Measurements from ENCODE around the gene PLEKHO2. TPM values are rescaled to one million over a fixed set of nuclear protein-coding genes. Genes with fewer than 3 reads are reported as not detected.
A peak's percentile ranks its signal among the peaks of the same experiment; 100 is the strongest.

Gene PLEKHO2
- total and polyA plus RNA-seq, 9 donors: 11.6 to 18.3 (median 15.2) TPM

GRCh38 chr15:64843991-64844390 is 2.3 kb downstream of the PLEKHO2 start:
- no peak for DNase-seq
- Histone ChIP-seq H3K9me3 (replicated peaks; ENCODE audit: control insufficient read depth, low read depth, low read length) (no peaks in the 10 kb centered on the region), H3K4me1 (ENCODE audit: control insufficient read depth, insufficient read depth, low read length) (peaks cover 53% of the 10 kb centered on the region), H3K27me3 (ENCODE audit: control insufficient read depth, insufficient read depth, low read length) (no peaks in the 10 kb centered on the region), H3K36me3 (ENCODE audit: control insufficient read depth, insufficient read depth, low read length) (peaks cover 18% of the 10 kb centered on the region), H3K4me3 (ENCODE audit: low read length) (peak overlapping the region; percentile 9), H3K27ac (ENCODE audit: low read length) (peak overlapping the region; percentile 86)
- WGBS (ENCODE audit: insufficient coverage): 83% methylated on average over 3 of the region's 4 CpGs

GRCh38 chr15:64844576-64845145 is 2.9 kb downstream of the PLEKHO2 start:
- Histone ChIP-seq H3K4me1 (ENCODE audit: control insufficient read depth, insufficient read depth, low read length) (peaks cover 53% of the 10 kb centered on the region), H3K27ac (ENCODE audit: low read length) (peak overlapping the region; percentile 67), H3K9me3 (replicated peaks; ENCODE audit: control insufficient read depth, low read depth, low read length) (no peaks in the 10 kb centered on the region), H3K27me3 (ENCODE audit: control insufficient read depth, insufficient read depth, low read length) (no peaks in the 10 kb centered on the region), H3K4me3 (ENCODE audit: low read length) (peak overlapping the region; percentile 11), H3K36me3 (ENCODE audit: control insufficient read depth, insufficient read depth, low read length) (peaks cover 22% of the 10 kb centered on the region)
- WGBS (ENCODE audit: insufficient coverage): 20% methylated on average over 1 of the region's 8 CpGs
- no peak for DNase-seq

- Histone ChIP-seq H3K27ac (ENCODE audit: low read length) (peak overlapping the region; percentile 67), H3K36me3 (ENCODE audit: control insufficient read depth, insufficient read depth, low read length) (peaks cover 27% of the 10 kb centered on the region), H3K27me3 (ENCODE audit: control insufficient read depth, insufficient read depth, low read length) (no peaks in the 10 kb centered on the region), H3K9me3 (replicated peaks; ENCODE audit: control insufficient read depth, low read depth, low read length) (no peaks in the 10 kb centered on the region), H3K4me1 (ENCODE audit: control insufficient read depth, insufficient read depth, low read length) (peaks cover 53% of the 10 kb centered on the region), H3K4me3 (ENCODE audit: low read length) (peak overlapping the region; percentile 6)
- DNase-seq: peak; percentile 75
- WGBS (ENCODE audit: insufficient coverage): no CpG with 5 or more reads among the region's 2 CpGs
These were observed 3.5 kb downstream of the PLEKHO2 start for GRCh38 chr15:64845183-64845611.

- peak overlapping the region; percentile 67 for H3K27ac ChIP-seq (ENCODE audit: low read length)
- H3K4me1 ChIP-seq (ENCODE audit: control insufficient read depth, insufficient read depth, low read length): peaks cover 50% of the 10 kb centered on the region
- H3K9me3 ChIP-seq (replicated peaks; ENCODE audit: control insufficient read depth, low read depth, low read length): no peaks in the 10 kb centered on the region
- H3K36me3 ChIP-seq (ENCODE audit: control insufficient read depth, insufficient read depth, low read length): peaks cover 34% of the 10 kb centered on the region
- no peak overlapping the region for H3K4me3 ChIP-seq (ENCODE audit: low read length)
- no peak for DNase-seq
- WGBS (ENCODE audit: insufficient coverage): 83% methylated on average over 1 of the region's 13 CpGs
- no peaks in the 10 kb centered on the region for H3K27me3 ChIP-seq (ENCODE audit: control insufficient read depth, insufficient read depth, low read length)
These were observed 4.3 kb downstream of the PLEKHO2 start for GRCh38 chr15:64845831-64846595.

- Histone ChIP-seq H3K27me3 (ENCODE audit: control insufficient read depth, insufficient read depth, low read length) (no peaks in the 10 kb centered on the region), H3K27ac (ENCODE audit: low read length) (no peak overlapping the region), H3K9me3 (replicated peaks; ENCODE audit: control insufficient read depth, low read depth, low read length) (no peaks in the 10 kb centered on the region), H3K36me3 (ENCODE audit: control insufficient read depth, insufficient read depth, low read length) (peaks cover 44% of the 10 kb centered on the region), H3K4me1 (ENCODE audit: control insufficient read depth, insufficient read depth, low read length) (peaks cover 57% of the 10 kb centered on the region), H3K4me3 (ENCODE audit: low read length) (no peak overlapping the region)
- DNase-seq: no peak
- WGBS (ENCODE audit: insufficient coverage): 63% methylated on average over 2 of the region's 3 CpGs
These were observed 5.3 kb downstream of the PLEKHO2 start for GRCh38 chr15:64847016-64847415.

- DNase-seq: no peak
- Histone ChIP-seq H3K9me3 (replicated peaks; ENCODE audit: control insufficient read depth, low read depth, low read length) (no peaks in the 10 kb centered on the region), H3K4me3 (ENCODE audit: low read length) (no peak overlapping the region), H3K27me3 (ENCODE audit: control insufficient read depth, insufficient read depth, low read length) (no peaks in the 10 kb centered on the region), H3K4me1 (ENCODE audit: control insufficient read depth, insufficient read depth, low read length) (peaks cover 55% of the 10 kb centered on the region), H3K27ac (ENCODE audit: low read length) (no peak overlapping the region), H3K36me3 (ENCODE audit: control insufficient read depth, insufficient read depth, low read length) (peaks cover 46% of the 10 kb centered on the region)
- WGBS (ENCODE audit: insufficient coverage): 75% methylated on average over 2 of the region's 3 CpGs
These were observed 5.7 kb downstream of the PLEKHO2 start for GRCh38 chr15:64847448-64847847.

- no peak overlapping the region for H3K27ac ChIP-seq (ENCODE audit: low read length)
- WGBS (ENCODE audit: insufficient coverage): 73% methylated on average over 6 of the region's 8 CpGs
- peaks cover 49% of the 10 kb centered on the region for H3K4me1 ChIP-seq (ENCODE audit: control insufficient read depth, insufficient read depth, low read length)
- H3K4me3 ChIP-seq (ENCODE audit: low read length): no peak overlapping the region
- peaks cover 46% of the 10 kb centered on the region for H3K36me3 ChIP-seq (ENCODE audit: control insufficient read depth, insufficient read depth, low read length)
- no peaks in the 10 kb centered on the region for H3K27me3 ChIP-seq (ENCODE audit: control insufficient read depth, insufficient read depth, low read length)
- DNase-seq: no peak
- H3K9me3 ChIP-seq (replicated peaks; ENCODE audit: control insufficient read depth, low read depth, low read length): no peaks in the 10 kb centered on the region
These were observed 6.4 kb downstream of the PLEKHO2 start for GRCh38 chr15:64847876-64848716.

- H3K4me1 ChIP-seq (ENCODE audit: control insufficient read depth, insufficient read depth, low read length): peaks cover 46% of the 10 kb centered on the region
- no peaks in the 10 kb centered on the region for H3K9me3 ChIP-seq (replicated peaks; ENCODE audit: control insufficient read depth, low read depth, low read length)
- no peak overlapping the region for H3K4me3 ChIP-seq (ENCODE audit: low read length)
- H3K27ac ChIP-seq (ENCODE audit: low read length): peak overlapping the region; percentile 51
- no peak for DNase-seq
- H3K27me3 ChIP-seq (ENCODE audit: control insufficient read depth, insufficient read depth, low read length): no peaks in the 10 kb centered on the region
- 68% methylated on average over 3 of the region's 4 CpGs for WGBS (ENCODE audit: insufficient coverage)
- H3K36me3 ChIP-seq (ENCODE audit: control insufficient read depth, insufficient read depth, low read length): peaks cover 63% of the 10 kb centered on the region
These were observed 9.2 kb downstream of the PLEKHO2 start for GRCh38 chr15:64850778-64851502.

- 76% methylated on average over 3 of the region's 6 CpGs for WGBS (ENCODE audit: insufficient coverage)
- Histone ChIP-seq H3K4me3 (ENCODE audit: low read length) (no peak overlapping the region), H3K4me1 (ENCODE audit: control insufficient read depth, insufficient read depth, low read length) (peaks cover 51% of the 10 kb centered on the region), H3K27me3 (ENCODE audit: control insufficient read depth, insufficient read depth, low read length) (no peaks in the 10 kb centered on the region), H3K36me3 (ENCODE audit: control insufficient read depth, insufficient read depth, low read length) (peaks cover 68% of the 10 kb centered on the region), H3K9me3 (replicated peaks; ENCODE audit: control insufficient read depth, low read depth, low read length) (no peaks in the 10 kb centered on the region), H3K27ac (ENCODE audit: low read length) (no peak overlapping the region)
- peak; percentile 65 for DNase-seq
These were observed 9.8 kb downstream of the PLEKHO2 start for GRCh38 chr15:64851503-64851840.

All from muscle of leg (tissue), 11 donors.